Measurements from ENCODE around the gene XPA.
A peak's percentile ranks its signal among the peaks of the same experiment; 100 is the strongest.

The XPA gene

DNA sequence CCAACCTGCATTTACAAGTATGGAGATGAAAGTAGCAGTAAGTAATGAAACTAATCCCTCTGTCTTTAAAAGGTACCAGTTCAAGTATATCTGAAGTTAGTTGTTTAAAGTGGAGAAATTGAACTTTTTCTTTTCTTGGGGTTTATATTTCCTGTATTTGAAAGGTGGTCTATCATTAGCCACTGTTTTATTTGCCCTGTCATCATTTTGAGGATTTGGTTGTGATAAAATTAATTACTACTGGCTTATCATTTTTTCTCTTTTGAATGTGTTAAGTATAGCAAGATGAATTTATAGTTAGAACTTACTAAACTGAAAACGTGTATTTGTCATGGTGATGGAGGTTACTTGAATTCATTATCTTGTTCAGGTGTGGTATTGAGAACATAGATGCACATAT lies 38.4 kb downstream of the XPA start:
- DNase-seq (ENCODE audit: low spot score): no peak

DNA sequence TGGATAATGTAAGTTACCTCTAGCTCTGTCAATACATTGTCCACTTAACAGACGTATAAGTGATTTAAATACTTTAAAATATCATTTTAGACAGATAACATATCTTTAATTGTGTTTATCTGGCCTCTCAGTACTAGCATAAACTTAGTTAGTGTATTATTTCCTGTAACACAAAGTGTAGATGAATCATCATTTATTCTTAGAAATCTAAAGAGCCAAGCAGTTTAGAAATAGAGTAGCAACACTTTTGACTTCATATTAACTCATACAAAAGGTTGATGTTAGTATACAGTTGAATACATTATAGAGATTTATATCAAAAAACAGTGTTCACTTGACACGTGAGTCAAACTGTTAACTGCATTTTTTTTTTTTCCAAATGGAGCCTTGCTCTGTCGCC lies 45.5 kb downstream of the XPA start:
- no peak for DNase-seq (ENCODE audit: low spot score)

DNA sequence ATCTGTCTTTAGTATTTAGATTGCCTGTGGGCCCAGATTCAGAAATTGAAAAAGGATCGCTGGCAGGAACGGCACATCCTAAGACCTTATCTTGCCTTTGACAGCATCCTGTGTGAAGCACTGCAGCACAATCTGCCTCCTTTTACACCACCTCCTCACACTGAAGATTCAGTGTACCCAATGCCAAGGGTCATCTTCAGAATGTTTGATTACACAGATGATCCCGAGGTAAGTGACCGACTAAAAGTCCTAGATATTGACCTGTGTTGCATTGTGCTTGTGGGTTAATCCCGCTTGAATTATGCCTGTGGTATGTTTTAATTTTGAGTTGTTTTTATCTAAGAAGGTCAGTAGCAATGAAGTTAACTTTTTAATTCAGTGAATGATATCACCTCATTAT lies 49.1 kb downstream of the XPA start:
- no peak for DNase-seq (ENCODE audit: low spot score)

DNA sequence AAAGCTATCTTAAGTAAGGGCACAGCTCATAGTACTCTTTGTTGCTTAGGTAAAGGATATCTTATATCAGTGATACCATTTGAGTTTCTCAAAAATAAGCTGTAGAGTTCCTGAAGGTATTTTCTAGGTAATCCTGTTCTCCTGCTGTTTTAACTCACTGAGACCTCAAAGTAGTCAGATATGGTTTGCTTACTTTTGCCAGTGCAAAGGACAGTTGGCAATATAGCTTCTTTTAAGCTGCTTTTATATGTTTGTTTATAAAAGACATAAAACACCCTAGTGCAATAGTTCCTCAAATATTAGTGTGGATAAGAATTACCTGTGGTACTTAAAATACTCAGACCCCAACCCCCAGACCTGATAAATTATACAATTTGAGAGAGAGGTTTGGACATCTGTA lies 51.4 kb downstream of the XPA start:
- DNase-seq (ENCODE audit: low spot score): no peak

- DNase-seq (ENCODE audit: low spot score): no peak
Observed at GRCh38 chr9:97640325-97640724, 56.8 kb downstream of the XPA start.

DNA sequence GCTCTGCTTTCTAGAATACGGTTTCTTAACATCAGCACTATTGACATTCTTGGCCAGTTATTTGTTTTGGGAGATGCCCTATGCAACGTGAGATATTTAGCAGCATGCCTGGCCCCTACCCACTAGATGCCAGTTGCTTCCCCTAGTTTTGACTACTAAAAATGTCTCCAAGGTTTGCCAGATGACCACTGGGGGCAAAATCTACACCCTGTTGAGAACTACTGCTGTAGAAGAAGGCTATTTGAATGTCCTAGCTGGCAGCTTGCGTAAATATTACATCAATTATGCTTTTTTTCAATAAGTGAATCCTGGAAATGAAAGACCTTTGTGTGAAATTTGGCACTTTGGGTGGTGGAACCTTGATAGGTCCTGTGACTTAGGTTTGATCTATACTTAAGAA lies 58.5 kb downstream of the XPA start:
- no peak for DNase-seq (ENCODE audit: low spot score)

GRCh38 chr9:97636903-97637302 lies 60.2 kb downstream of the XPA start:
- no peak for DNase-seq (ENCODE audit: low spot score)

DNA sequence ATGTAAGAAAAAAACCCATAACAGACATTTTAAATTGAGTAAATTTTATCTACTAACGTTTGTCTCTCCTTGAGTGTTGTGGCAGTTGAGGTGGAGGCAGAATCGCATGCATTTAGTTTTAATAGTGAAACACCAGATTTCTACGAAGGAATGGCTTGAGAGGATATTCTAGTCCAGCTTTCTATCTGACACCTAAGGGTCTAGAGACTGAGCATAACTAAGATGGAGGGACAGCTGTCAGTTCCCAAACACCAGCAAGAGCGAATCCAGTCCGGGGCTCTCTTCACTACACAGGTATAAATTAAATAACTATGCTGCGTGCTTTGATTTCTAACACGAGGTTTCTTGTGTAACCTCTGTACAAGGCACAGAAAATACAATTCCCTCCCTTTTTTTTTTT lies 62.1 kb downstream of the XPA start:
- DNase-seq (ENCODE audit: low spot score): no peak

DNA sequence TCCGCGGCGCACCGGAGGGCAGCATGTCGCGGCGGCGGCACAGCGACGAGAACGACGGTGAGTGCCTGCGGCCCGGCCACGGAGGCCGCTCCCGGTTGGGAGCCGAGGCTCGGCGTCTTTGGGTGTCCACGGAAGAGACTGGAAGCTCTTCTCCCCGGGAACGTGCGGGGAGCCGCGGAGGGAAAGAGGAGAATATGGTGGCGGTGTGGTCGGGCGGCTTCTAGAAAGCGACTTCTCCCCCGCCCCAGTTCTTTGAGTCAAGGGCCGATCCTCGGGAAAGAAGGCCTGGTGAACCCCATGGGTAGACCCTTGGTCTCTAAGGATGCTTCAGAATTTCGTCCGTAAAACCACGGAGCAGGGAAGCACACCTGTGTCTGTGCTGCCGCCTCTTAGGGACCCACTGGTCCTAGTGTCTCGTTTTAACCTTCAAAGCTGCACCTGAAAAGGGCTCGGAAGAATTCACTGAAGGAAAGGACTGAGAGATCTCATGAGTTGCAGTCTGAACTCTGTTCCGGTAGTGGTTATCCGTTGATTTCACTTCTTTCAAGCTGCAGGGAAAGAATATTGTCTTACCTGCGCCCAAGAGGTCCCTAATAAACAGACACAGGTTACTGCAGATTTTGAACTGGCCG lies 63.2 kb downstream of the XPA start:
- peak; percentile 10 for DNase-seq (ENCODE audit: low spot score)

DNA sequence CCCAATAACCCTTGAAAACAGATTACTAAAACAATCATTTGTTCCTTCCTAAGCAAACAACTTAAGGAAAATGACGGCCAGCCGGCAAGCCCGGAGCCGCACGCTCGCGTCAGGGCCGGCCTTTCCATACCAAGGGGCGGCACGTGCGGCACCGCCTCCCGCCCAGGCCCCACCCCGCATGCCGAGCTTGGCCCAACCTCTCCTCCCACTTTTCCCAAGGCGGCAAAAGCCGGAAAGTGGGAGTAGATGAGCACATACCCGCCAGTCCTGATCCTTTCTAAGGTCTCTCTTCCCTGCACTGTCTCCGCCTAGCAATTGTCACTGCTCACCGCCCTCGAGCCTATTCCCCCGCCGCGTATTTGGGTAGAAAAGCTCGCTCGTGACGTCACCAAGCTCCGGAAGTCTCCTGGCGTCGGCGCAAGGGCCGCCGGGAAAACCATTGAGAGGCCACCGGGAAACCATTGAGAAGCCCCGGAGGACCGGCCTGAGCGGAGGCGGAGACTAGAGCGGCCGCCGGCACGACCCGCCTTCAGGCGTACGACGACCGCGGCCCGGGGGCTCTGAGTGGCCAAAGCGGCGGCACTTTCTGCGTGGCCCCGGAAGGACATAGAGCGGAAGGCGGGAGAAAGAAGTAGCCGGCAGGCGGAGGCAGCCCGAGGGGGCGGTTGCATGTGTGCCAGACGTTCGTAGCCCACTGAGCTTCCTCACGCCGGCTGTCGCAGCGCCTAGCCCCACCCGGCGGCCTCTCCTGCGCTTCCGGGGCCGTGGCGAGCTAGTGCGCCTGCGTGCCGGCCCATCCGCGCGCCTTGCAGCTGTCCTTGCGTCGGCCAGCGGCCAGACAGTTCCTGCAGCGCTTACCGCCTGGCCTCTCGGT lies 63.9 kb downstream of the XPA start, which contains the start of the genes NCBP1 and TSTD2:
Gene NCBP1 (plus strand): TSS at position 837 of the 874 bp plus-strand sequence. CDS start 61 bp downstream, outside the sequence.
Gene TSTD2 (minus strand): TSS at position 384 of the 874 bp plus-strand sequence. CDS start 5,806 bp downstream, outside the sequence.
- peak; percentile 96 for DNase-seq (ENCODE audit: low spot score)

DNA sequence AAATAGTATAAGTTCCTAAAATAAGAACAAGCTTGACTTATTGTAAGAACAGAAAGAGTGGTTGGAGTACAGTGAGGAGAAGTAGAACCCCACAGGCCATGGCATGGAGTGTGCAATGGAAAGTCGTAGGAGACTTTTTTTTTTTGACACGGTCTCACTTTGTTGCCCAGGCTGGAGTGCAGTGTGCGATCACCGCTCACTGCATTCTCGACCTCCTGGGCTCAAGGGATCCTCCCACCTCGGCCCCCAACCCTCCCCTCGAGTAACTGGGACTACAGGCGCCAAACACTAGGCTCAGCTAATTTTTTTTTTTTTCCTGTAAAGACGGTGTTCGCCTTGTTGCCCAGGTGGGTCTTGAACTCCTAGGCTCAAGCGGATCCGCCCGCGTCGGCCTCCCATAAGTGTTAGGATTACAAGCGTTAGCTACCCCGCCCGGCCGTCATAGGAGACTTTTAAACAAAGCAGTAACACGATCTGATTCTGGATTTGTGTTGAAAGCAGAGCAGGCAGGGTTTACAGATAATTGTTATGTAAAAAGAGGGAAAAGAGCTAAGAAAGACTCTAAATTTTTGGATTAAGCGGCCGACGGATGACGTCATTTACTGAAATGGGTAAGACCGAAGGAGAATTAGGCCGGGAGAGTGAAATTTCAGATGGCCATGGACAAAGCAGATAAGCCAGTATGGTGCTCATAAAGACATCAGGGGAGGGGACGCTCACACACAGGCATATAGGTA lies 64.7 kb downstream of the XPA start:
- peak; percentile 76 for DNase-seq (ENCODE audit: low spot score)

DNA sequence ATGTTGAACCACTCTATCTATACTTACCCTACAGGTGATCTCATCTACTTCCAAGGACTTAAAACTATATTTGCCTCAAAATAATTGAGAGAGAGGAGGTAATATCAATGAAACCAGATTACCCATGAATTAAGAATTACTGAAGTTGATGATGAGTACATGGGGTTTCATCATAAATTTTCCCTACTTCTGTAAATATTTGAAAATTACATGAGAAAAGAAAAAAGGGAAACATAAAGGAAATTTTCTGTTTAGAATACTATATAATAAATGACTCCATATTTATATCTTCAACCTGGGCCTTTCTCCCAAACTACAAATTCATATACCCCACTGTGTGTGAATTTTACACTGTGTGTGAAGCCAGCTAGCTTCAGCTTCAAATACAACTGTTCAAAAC lies 66.5 kb downstream of the XPA start:
- DNase-seq (ENCODE audit: low spot score): no peak

GRCh38 chr9:97629156-97629555 lies 68.0 kb downstream of the XPA start:
- DNase-seq (ENCODE audit: low spot score): no peak

DNA sequence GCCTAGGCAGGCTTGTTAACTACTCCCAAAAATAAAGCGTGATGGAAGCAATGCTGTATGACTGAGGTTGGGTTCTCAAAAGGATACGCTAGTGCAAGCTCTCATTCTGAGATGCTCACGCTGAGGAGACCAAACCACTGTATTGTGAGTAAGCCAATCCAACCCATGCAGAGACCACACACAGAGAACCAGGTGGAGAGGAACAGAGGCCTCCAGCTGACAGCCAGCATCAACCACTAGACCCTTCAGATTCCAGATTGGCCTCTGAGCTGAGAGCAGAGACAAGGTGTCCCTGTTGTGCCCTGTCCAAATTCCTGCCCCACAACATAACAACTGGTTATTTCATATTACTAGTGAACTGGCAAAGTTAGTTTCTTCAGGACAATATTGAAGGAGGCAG lies 68.5 kb downstream of the XPA start:
- no peak for DNase-seq (ENCODE audit: low spot score)

- DNase-seq (ENCODE audit: low spot score): no peak
Observed at GRCh38 chr9:97627624-97628023, 69.5 kb downstream of the XPA start.

DNA sequence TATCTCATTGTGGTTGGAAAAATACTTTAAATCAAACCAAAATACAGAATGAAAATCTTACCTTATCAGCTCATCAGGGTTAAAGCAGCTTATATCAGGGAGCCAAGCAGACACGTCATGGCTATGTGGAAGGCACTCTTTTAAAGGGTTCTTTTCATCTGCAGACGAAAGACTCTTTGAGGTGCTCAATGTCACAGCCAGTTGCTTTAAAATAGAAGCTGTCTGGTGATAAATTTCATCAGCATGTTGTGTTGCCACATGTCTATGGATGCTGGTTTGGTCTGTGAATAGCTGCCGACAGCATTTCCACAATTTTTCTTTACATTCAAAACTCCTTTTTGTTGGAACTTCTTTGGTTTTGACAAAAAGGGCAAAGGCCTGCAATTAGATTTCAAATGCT lies 71.5 kb downstream of the XPA start:
- no peak for DNase-seq (ENCODE audit: low spot score)
